Activated CD8-positive, alpha-beta memory T cell treated with anti-CD3 and anti-CD28 coated beads, Interleukin-2, amount 10 ng/mL, durations not matched to agents 7 days and 5 days (primary cell): ENCODE measurements around the gene INSYN2A. TPM values are rescaled to one million over a fixed set of nuclear protein-coding genes. Genes with fewer than 3 reads are reported as not detected.

Experiments used
- ATAC-seq: fragments of 150-1000 bp; cut with Tn5 transposase; one replicate; pipeline ENCODE4 v1.10.0; 2021; ENCODE audit warnings: moderate library complexity
- CTCF ChIA-PET: fragments of 350-600 bp; sonication (Branson Sonifier 250); formaldehyde crosslinking; loops from one replicate; lab custom pipeline; 2021; ENCODE audit warnings: antibody characterized with exemption; lab: Charles Lee
- DNase-seq: peaks from one replicate; pipeline ENCODE4 v3.0.0-alpha.2; 2020
- H3K27ac Mint-ChIP-seq: one replicate; pipeline ENCODE4 v1.8.0; 2021; ENCODE audit warnings: mild to moderate bottlenecking, mixed read lengths
- H3K27me3 Mint-ChIP-seq: one replicate; pipeline ENCODE4 v1.8.0; 2021; ENCODE audit warnings: mixed read lengths
- H3K36me3 Mint-ChIP-seq: one replicate; pipeline ENCODE4 v1.8.0; 2021; ENCODE audit warnings: mild to moderate bottlenecking, mixed read lengths
- H3K4me1 Mint-ChIP-seq: one replicate; pipeline ENCODE4 v1.8.0; 2021; ENCODE audit warnings: mixed read lengths
- H3K4me3 Mint-ChIP-seq: one replicate; pipeline ENCODE4 v1.8.0; 2021; ENCODE audit warnings: mild to moderate bottlenecking, moderate library complexity, mixed read lengths
- H3K9me3 Mint-ChIP-seq: one replicate; pipeline ENCODE4 v1.8.0; 2022; ENCODE audit warnings: low read depth, mixed read lengths
- total RNA-seq, 2 experiments: library from RNA; stranded (reverse); gene quantifications; one replicate each; pipeline ENCODE4 v1.2.3, GENCODE V29; 2021

Gene INSYN2A
- total RNA-seq, 2 experiments from 2014 or later, result not detected

DNA sequence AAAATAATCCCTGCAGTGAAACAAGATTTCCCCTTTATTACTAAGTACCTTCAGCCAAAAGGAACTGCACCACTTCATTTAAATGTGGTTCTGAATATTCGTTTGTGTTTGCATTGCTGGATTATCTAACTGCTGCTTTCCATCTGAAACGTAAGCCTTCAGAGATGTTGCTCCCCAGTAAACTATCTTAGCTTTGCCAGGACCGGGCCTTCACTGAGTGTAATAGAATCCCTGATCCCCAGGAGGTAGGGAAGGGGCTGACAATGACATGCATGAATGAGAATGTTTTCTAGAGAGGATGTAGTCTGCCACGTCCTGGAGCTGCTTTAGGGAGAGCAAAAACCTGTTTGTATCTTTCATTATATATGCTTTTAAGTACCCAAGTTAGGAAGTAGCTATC is 19.5 kb upstream of the INSYN2A start:
- no peak for ATAC-seq
- H3K4me3 Mint-ChIP-seq, result no peak overlapping the region

DNA sequence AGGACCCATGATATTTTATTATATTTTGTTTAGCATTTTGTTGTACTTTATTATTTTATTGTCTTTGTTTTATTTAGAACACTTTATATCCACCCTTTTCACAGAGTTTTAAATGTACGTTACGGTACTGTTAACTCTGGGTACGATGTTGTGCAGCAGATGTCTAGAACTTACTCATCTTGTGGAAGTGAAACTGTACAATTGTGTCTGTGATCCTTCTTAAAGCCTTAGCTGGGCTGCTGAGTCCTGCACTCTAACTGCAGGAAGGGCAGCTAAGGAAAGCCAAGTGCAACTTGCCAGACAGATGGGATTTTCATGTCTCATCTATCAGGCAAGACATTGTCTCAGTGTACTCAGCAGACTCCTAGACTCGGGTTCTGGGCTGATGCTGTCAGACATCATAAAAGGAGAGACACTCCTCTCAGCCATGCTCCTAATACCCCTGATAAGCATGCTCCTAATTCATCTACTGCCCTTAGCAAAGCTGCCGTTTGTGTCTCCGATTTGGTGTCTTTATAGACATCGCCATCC is 14.6 kb upstream of the INSYN2A start:
- H3K9me3 Mint-ChIP-seq, result peaks cover 2% of the 10 kb centered on the region
- no peaks in the 10 kb centered on the region for H3K36me3 Mint-ChIP-seq
- H3K27ac Mint-ChIP-seq, result no peak overlapping the region
- no peak overlapping the region for H3K4me3 Mint-ChIP-seq
- ATAC-seq (no peak), DNase-seq (no peak)
- H3K27me3 Mint-ChIP-seq, result no peaks in the 10 kb centered on the region
- CTCF ChIA-PET, result no interaction called here
- no peaks in the 10 kb centered on the region for H3K4me1 Mint-ChIP-seq

More for the DNA sequence above, 19.5 kb upstream of the INSYN2A start:
- no peak for DNase-seq
- H3K36me3 Mint-ChIP-seq, result no peaks in the 10 kb centered on the region
- CTCF ChIA-PET, result no interaction called here
- no peak overlapping the region for H3K27ac Mint-ChIP-seq
- peaks cover 4% of the 10 kb centered on the region for H3K9me3 Mint-ChIP-seq
- H3K27me3 Mint-ChIP-seq, result no peaks in the 10 kb centered on the region
- no peaks in the 10 kb centered on the region for H3K4me1 Mint-ChIP-seq

GRCh38 chr10:127207081-127207480 is 10.7 kb upstream of the INSYN2A start:
- no peaks in the 10 kb centered on the region for H3K27me3 Mint-ChIP-seq
- CTCF ChIA-PET, result no interaction called here
- ATAC-seq (no peak), DNase-seq (no peak)
- H3K27ac Mint-ChIP-seq, result no peak overlapping the region
- no peaks in the 10 kb centered on the region for H3K36me3 Mint-ChIP-seq
- no peak overlapping the region for H3K4me3 Mint-ChIP-seq
- H3K4me1 Mint-ChIP-seq, result no peaks in the 10 kb centered on the region
- H3K9me3 Mint-ChIP-seq, result peaks cover under 1% of the 10 kb centered on the region

DNA sequence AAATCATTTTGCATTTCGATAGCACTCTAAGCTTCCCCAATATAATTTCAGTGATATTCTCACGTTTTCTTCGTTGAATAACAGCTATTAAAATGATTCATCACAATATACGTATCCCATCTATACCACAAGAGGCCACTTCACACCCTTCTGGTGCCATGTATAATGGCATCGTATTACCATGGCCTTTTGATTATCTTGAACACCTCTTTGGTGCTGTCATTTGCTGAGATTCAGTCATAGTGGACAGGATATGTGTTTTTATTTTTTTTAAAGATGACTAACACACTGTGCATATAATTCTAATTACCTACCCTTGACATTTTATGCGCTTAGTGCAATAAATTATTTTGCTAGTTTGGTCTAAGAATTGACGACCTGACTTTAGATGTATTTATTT is 6.7 kb upstream of the INSYN2A start:
- no peaks in the 10 kb centered on the region for H3K36me3 Mint-ChIP-seq
- CTCF ChIA-PET, result no interaction called here
- no peak overlapping the region for H3K4me3 Mint-ChIP-seq
- DNase-seq, result no peak
- no peaks in the 10 kb centered on the region for H3K9me3 Mint-ChIP-seq
- H3K4me1 Mint-ChIP-seq, result no peaks in the 10 kb centered on the region
- ATAC-seq, result no peak
- H3K27me3 Mint-ChIP-seq, result no peaks in the 10 kb centered on the region
- H3K27ac Mint-ChIP-seq, result no peak overlapping the region

GRCh38 chr10:127200646-127201045 is 4.3 kb upstream of the INSYN2A start:
- no peak overlapping the region for H3K4me3 Mint-ChIP-seq

GRCh38 chr10:127198721-127199120 is 2.3 kb upstream of the INSYN2A start:
- peaks cover 2% of the 10 kb centered on the region for H3K4me1 Mint-ChIP-seq
- H3K9me3 Mint-ChIP-seq, result no peaks in the 10 kb centered on the region
- H3K27ac Mint-ChIP-seq, result no peak overlapping the region
- H3K27me3 Mint-ChIP-seq, result peaks cover 26% of the 10 kb centered on the region
- no peak overlapping the region for H3K4me3 Mint-ChIP-seq
- no peak for DNase-seq
- H3K36me3 Mint-ChIP-seq, result no peaks in the 10 kb centered on the region
- CTCF ChIA-PET, result no interaction called here
- ATAC-seq, result no peak

More at GRCh38 chr10:127200646-127201045, 4.3 kb upstream of the INSYN2A start:
- no peak for DNase-seq
- H3K9me3 Mint-ChIP-seq, result no peaks in the 10 kb centered on the region
- H3K36me3 Mint-ChIP-seq, result no peaks in the 10 kb centered on the region
- no peak for ATAC-seq
- H3K4me1 Mint-ChIP-seq, result peaks cover 2% of the 10 kb centered on the region
- H3K27me3 Mint-ChIP-seq, result peaks cover 13% of the 10 kb centered on the region
- H3K27ac Mint-ChIP-seq, result no peak overlapping the region
- CTCF ChIA-PET, result no interaction called here

GRCh38 chr10:127198307-127198706 is 1.9 kb upstream of the INSYN2A start:
- Mint-ChIP-seq H3K4me3 (no peak overlapping the region), H3K9me3 (no peaks in the 10 kb centered on the region), H3K27ac (no peak overlapping the region), H3K36me3 (no peaks in the 10 kb centered on the region), H3K4me1 (peaks cover 2% of the 10 kb centered on the region), H3K27me3 (peaks cover 26% of the 10 kb centered on the region)
- DNase-seq, result no peak
- ATAC-seq, result no peak
- CTCF ChIA-PET, result no interaction called here

DNA sequence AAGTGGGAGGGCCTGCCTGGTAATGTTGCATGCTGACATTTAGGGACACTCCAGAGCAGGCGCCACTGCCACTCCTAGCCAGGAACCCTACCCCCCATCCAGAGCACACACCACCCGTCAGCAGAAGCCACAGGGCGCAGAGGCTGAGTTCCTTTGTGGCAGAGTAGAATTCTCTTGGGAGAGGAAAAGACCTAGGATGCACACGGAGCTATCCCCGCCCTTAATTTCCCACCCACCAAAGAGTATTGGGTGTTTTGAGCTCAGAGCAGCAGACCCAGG is 702 bp upstream of the INSYN2A start:
- DNase-seq, result no peak
- no peak for ATAC-seq
- no peaks in the 10 kb centered on the region for H3K36me3 Mint-ChIP-seq
- H3K27ac Mint-ChIP-seq, result no peak overlapping the region
- peaks cover 2% of the 10 kb centered on the region for H3K4me1 Mint-ChIP-seq
- CTCF ChIA-PET, result no interaction called here
- no peak overlapping the region for H3K4me3 Mint-ChIP-seq
- peaks cover 26% of the 10 kb centered on the region for H3K27me3 Mint-ChIP-seq
- no peaks in the 10 kb centered on the region for H3K9me3 Mint-ChIP-seq

DNA sequence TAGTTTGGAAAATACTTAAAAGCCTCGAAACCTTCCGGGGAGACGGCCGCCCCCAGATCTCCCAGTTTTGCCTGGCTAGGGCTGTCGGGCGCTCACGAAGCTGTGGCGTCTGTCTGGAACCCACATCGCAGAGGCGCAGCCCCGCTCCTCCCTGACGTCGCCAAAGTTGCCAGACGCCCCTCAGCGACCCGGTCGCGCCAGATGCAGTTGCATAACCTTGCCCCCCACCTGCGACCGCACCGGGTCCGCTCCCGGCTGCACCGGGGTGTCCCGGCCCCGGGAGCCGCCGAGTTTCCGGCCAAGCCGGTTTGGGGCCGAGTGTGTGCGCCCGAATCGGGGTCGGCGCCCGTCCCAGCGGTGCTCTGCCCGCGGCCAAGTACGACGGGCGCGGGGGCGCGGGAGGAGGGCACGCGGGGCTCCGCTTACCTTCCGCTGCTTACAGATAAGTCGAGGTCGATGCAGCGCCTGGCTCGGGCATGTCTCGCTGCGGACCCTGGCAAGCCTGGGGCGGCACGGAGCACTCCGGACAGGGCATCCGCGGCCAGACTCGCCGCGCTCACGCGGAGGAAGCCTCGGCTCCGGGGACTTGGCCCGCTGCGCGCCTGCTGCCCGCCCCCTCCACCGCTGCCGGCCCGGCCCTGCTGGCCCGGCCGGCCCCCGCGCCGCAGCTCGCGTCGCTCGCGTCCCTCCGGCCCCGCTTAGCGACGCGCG is 665 bp downstream of the INSYN2A start:
- ATAC-seq (no peak), DNase-seq (no peak)
- peaks cover 26% of the 10 kb centered on the region for H3K27me3 Mint-ChIP-seq
- CTCF ChIA-PET, result interaction anchor here (0.6 kb wide), 1 partner anchor 236 kb away, joined by 5 read pairs; no protein-coding TSS in a partner anchor
- H3K4me3 Mint-ChIP-seq, result no peak overlapping the region
- no peak overlapping the region for H3K27ac Mint-ChIP-seq
- H3K9me3 Mint-ChIP-seq, result no peaks in the 10 kb centered on the region
- peaks cover 2% of the 10 kb centered on the region for H3K4me1 Mint-ChIP-seq
- H3K36me3 Mint-ChIP-seq, result no peaks in the 10 kb centered on the region

GRCh38 chr10:127195041-127195506 is 1.3 kb downstream of the INSYN2A start:
- Mint-ChIP-seq H3K4me1 (peaks cover 2% of the 10 kb centered on the region), H3K4me3 (no peak overlapping the region), H3K36me3 (no peaks in the 10 kb centered on the region), H3K27me3 (peaks cover 26% of the 10 kb centered on the region), H3K27ac (no peak overlapping the region), H3K9me3 (no peaks in the 10 kb centered on the region)
- CTCF ChIA-PET, result interaction anchor here (0.6 kb wide), 1 partner anchor 237 kb away, joined by 5 read pairs; no protein-coding TSS in a partner anchor
- DNase-seq, result no peak
- ATAC-seq, result no peak

DNA sequence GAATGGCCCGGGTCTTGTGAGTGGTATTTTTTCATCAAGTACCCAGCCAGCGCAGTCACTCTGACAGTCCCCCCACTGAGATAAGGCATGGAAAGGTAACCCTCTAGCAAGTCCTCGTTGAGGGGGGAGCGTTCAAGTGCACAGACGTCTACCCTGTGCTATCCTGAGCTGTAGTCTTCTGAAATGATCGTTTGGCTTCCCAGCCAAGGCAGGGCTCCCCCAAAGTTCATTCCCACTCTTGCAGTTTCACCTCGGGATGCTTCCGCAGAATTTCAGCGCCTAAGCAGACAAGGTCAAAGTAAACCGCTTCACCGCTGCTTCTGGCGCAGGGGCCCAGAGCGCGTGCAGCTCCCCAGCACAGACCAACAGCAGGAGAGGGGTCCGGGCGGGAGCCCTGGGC is 1.8 kb downstream of the INSYN2A start:
- Mint-ChIP-seq H3K4me3 (no peak overlapping the region), H3K27me3 (peaks cover 26% of the 10 kb centered on the region), H3K9me3 (no peaks in the 10 kb centered on the region), H3K27ac (no peak overlapping the region), H3K36me3 (no peaks in the 10 kb centered on the region), H3K4me1 (peaks cover 2% of the 10 kb centered on the region)
- ATAC-seq, result no peak
- CTCF ChIA-PET, result no interaction called here
- DNase-seq, result no peak

DNA sequence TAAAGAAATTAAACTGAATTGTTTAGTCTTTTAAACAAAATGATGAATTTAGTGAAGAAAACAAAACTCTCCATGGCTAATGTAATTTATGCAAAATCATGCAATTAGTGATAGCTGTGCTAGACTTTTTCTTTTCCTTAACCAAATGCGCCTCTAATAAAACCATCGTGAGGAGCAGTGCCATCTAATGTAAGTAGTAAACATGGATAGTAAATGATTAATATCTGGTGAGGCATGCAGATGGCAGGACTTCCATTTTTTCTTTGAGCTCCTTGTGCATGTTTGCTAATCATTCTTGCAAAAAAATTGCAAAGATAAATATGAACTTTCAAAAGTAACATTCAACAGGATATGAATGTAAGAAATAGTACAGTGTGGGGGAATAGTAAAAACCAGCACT is 2.3 kb downstream of the INSYN2A start:
- Mint-ChIP-seq H3K36me3 (no peaks in the 10 kb centered on the region), H3K27me3 (peaks cover 26% of the 10 kb centered on the region), H3K4me3 (no peak overlapping the region), H3K27ac (no peak overlapping the region), H3K9me3 (no peaks in the 10 kb centered on the region), H3K4me1 (peaks cover 2% of the 10 kb centered on the region)
- ATAC-seq (no peak), DNase-seq (no peak)
- CTCF ChIA-PET, result no interaction called here

GRCh38 chr10:127193125-127193524 is 3.3 kb downstream of the INSYN2A start:
- CTCF ChIA-PET, result no interaction called here
- Mint-ChIP-seq H3K9me3 (no peaks in the 10 kb centered on the region), H3K36me3 (no peaks in the 10 kb centered on the region), H3K4me1 (peaks cover 2% of the 10 kb centered on the region), H3K27ac (no peak overlapping the region), H3K27me3 (peaks cover 26% of the 10 kb centered on the region), H3K4me3 (no peak overlapping the region)
- DNase-seq (no peak), ATAC-seq (no peak)

DNA sequence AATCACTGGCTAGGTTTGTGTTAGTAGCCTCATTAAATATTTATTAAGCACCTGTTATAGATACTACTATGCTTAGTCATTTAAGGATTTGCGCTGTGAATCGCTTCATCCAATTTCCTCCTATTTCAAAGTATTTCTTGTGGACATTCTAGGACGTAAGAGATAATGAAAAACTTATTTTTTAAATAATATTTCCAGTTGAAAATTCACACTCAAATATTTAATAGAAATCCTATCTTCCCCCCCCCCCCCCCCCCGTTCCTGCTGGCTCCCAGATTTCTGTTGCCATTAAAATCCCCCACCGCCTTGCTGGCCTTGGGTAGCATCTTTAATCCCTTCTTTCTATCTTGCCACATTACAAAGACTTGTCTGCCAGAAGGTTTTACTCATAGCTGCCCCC is 6.0 kb downstream of the INSYN2A start:
- peaks cover 3% of the 10 kb centered on the region for H3K9me3 Mint-ChIP-seq
- ATAC-seq (no peak), DNase-seq (no peak)
- H3K27me3 Mint-ChIP-seq, result peaks cover 12% of the 10 kb centered on the region
- H3K4me1 Mint-ChIP-seq, result no peaks in the 10 kb centered on the region
- CTCF ChIA-PET, result no interaction called here
- H3K4me3 Mint-ChIP-seq, result no peak overlapping the region
- H3K36me3 Mint-ChIP-seq, result no peaks in the 10 kb centered on the region
- no peak overlapping the region for H3K27ac Mint-ChIP-seq
